ENCODE measurements around the gene EFCAB7.

DNA sequence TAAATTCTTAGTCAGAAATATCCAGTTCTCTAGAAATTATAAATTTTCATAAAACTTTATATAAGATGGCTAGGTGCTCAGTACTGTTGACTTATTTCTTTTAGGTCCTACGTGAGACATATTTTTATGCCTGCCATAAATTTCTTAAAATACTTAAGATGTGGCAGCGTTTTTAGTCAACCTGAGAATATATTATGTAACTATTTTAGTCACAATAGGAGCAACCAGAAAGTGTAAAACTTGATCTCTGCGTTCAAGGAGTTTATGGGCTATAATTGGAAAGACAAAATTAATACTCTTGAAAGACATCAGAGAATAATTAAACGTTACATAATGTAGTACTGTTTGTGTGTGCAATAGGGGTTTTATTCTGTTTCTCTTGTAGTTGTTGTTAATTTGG is 45.7 kb downstream of the EFCAB7 start:
- TF ChIP-seq GATA2 (IDR thresholded peaks at IDR 0.05; ENCODE audit: low read depth, low read length): no peak
- no peak for TF ChIP-seq GATA3 (IDR thresholded peaks at IDR 0.05; ENCODE audit: low read depth, low read length)

Measured in SH-SY5Y (cell line).